Epithelial cell of alveolus of lung (primary cell): ENCODE measurements around the gene TMA7. TPM values are rescaled to one million over a fixed set of nuclear protein-coding genes. Genes with fewer than 3 reads are reported as not detected.

ENCODE experiments used
- total RNA-seq: library from RNA; depleted of rRNA; stranded (reverse); fragments of >200 nt; gene quantifications from 2 replicates; pipeline ENCODE4 v1.2.1, GENCODE V29; 2015

Gene TMA7
- 309 and 375 TPM in 2 replicates for total RNA-seq

GRCh38 chr3:48439820-48440589, at the start of gene TMA7, which contains the start of gene CCDC51:
Gene TMA7, plus strand, starts transcription at chr3:48440257. Its CDS starts 40 bp downstream, at chr3:48440297.
Gene CCDC51, minus strand, starts transcription at chr3:48440119. Its CDS starts 4,991 bp downstream, at chr3:48435128.

DNA sequence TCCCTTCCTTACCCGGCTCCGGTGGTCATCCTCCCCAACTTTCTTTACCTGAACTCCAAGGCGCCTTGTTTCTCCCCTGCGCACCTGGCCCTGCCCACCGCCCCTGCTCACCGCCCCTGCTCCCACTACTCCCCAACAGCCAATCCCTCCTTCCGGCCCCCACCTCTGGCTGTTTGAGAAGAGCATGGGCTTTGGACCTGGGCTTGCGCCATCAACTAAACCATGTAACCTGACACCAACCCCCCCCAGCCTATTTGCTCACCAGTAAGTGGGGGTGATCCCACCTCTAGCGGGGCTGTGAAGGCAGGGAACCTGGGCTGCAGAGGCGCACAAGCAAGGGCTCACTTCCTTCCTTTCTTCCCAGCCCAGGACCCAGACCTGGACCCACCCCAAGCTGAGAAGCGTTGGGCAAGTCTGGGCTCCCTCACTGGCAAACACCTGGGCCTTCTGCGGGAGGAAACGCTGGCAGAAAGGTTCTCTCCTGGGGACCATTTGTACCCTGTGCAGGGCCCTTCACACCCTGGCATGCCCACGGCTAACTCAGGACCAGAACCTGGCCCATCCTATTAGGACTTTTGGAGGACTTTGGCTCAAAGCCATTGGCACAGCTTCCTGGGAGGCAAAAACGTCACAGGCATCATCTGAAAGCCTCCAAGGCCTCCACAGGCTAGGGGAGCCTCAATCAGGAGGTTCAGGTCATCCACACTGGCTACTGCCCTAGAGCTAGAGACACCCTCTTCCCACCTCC, 9.9 kb upstream of the TMA7 start, which contains the start of gene PLXNB1:
Gene PLXNB1, minus strand, starts transcription at position 127 of the 748 bp plus-strand sequence. CDS start 5,475 bp downstream, outside the sequence.

DNA sequence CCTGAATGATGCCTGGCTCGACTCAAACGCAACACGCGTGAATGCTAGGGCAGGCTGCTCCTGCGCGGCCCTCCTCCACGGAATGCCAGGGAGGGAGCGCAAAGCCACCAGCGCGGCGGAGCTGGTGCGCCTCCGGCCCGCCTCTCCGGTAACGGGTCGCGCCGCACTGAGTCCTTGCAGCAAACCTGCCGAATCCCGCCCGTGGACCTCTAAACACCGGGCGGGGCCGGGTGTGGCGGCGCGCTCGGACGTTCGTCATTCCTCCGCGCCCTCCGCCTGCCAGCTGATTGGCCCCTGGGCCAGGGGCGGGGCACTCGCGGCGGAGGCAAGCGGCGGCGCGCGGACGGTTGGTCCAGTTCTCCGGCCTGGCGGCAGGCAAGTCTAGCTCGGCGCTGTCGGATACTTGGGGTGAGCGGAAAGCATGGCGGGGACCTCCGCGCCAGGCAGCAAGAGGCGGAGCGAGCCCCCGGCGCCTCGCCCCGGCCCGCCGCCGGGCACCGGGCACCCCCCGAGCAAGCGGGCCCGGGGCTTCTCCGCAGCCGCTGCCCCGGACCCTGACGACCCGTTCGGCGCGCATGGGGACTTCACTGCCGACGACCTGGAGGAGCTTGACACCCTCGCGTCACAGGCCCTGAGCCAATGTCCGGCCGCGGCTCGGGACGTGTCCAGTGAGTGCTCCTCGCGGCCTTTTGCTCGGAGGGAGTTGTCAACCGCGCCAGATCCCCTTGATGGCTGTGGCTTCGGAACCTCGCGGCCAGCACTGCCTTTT, 6.6 kb downstream of the TMA7 start, which contains the start of gene ATRIP:
Gene ATRIP, plus strand, starts transcription at position 313 of the 769 bp plus-strand sequence. Its CDS starts 109 bp downstream, at position 422.

Other genes starting within 250 kb of the TMA7 start
- gene CAMP, start 216.8 kb upstream of the TMA7 start, total RNA-seq: not detected in 2 replicates
- gene ZNF589, start 199.2 kb upstream of the TMA7 start, total RNA-seq: 1.8 and 3.4 TPM in 2 replicates
- gene NME6, start 138.9 kb upstream of the TMA7 start, total RNA-seq: 17.7 and 26.0 TPM in 2 replicates
- gene SPINK8, start 106.6 kb upstream of the TMA7 start, total RNA-seq: not detected in 2 replicates
- not detected in 2 replicates for gene FBXW12, start 68.0 kb upstream of the TMA7 start, total RNA-seq
- 17.3 and 36.2 TPM in 2 replicates for gene PLXNB1, start 10.2 kb upstream of the TMA7 start, total RNA-seq
- gene CCDC51, start 138 bp upstream of the TMA7 start, total RNA-seq: 18.7 and 23.2 TPM in 2 replicates
- gene ATRIP, start 6.5 kb downstream of the TMA7 start, total RNA-seq: 4.3 and 5.9 TPM in 2 replicates
- 215 and 254 TPM in 2 replicates for gene SHISA5, start 63.9 kb downstream of the TMA7 start, total RNA-seq
- 19.4 and 22.6 TPM in 2 replicates for gene PFKFB4, start 116.5 kb downstream of the TMA7 start, total RNA-seq
- 3.1 and 3.7 TPM in 2 replicates for gene UCN2, start 123.5 kb downstream of the TMA7 start, total RNA-seq
- 52.5 and 104 TPM in 2 replicates for gene COL7A1, start 155.1 kb downstream of the TMA7 start, total RNA-seq
- gene UQCRC1, start 169.4 kb downstream of the TMA7 start, total RNA-seq: 388 and 454 TPM in 2 replicates
- gene TMEM89, start 181.5 kb downstream of the TMA7 start, total RNA-seq: not detected in 2 replicates
- 19.7 and 73.9 TPM in 2 replicates for gene SLC26A6, start 195.2 kb downstream of the TMA7 start, total RNA-seq
- gene CELSR3, start 222.6 kb downstream of the TMA7 start, total RNA-seq: 2.8 and 5.0 TPM in 2 replicates
- gene NCKIPSD, start 245.7 kb downstream of the TMA7 start, total RNA-seq: 29.9 and 38.8 TPM in 2 replicates